ENCODE results near the gene FRMD8. TPM values are rescaled to one million over a fixed set of nuclear protein-coding genes. Genes with fewer than 3 reads are reported as not detected.

Gene FRMD8
- total RNA-seq, 1 experiment from 2014 or later = 22.7 TPM

DNA sequence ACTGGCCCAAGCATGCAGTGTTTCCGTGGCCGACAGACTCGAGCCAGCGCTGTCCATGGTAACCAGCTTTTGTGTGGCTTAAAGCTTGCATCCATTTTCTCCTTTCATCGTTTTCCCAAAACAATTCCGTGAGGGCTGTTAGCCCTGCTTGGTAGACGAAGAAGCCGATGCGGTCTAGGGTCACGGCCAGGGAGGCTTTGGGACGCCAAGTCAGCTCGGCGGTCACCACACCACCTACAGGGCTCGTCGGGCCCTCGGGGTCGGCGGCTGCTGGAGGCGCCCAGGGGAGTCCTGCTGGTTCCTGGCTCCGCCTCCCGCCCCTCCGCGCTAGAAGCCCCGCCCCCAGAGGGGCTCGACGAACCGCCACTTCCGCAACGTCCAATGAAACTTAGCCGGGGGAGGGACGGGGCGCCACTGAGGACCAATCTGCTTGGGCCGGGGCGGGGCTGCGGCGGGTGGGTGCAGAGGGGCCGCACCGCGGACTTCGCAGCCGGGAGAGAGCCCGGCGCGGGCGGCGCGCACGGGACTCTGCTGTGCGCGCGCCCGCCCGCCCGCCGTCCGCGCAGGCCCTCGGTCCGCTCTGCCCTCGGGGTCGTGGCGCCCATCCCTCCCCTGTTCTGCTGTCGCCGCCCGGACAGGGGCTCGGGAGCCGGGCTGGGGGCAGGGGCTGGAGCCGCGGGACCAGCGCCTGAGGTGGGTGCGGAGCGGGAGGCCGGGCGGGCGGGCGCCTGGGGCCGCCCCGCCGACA is 32.0 kb upstream of the FRMD8 start, which contains the start of gene TIGD3:
Gene TIGD3, plus strand, starts transcription at position 487 of the 748 bp plus-strand sequence. CDS start 1,058 bp downstream, outside the sequence.
- no CpG with 5 or more reads among the region's 79 CpGs for WGBS (ENCODE audit: extremely low coverage, insufficient read length, low lambda C conversion rate)
- Histone ChIP-seq H3K27me3 (ENCODE audit: insufficient read depth, low read length) (peaks cover 2% of the 10 kb centered on the region; the same call in 1 of the 2 replicates), H3K56ac (ENCODE audit: insufficient read length, low read depth, low read length) (no peak within 1 kb of the TSS), H2BK120ac (ENCODE audit: low read depth, low read length, poor library complexity, severe bottlenecking) (no peak within 1 kb of the TSS), H4K20me1 (ENCODE audit: control insufficient read depth, insufficient read depth, insufficient read length) (no peaks in the 10 kb centered on the region), H3K14ac (ENCODE audit: insufficient read depth, low read length) (no peak within 1 kb of the TSS), H3K9me3 (ENCODE audit: control insufficient read depth, low read depth, low read length) (no peaks in the 10 kb centered on the region), H3K9ac (ENCODE audit: extremely low read depth, insufficient read length, low read length) (peak within 1 kb of the TSS; percentile 42), H4K5ac (ENCODE audit: insufficient read length, low read depth, low read length) (no peak within 1 kb of the TSS), H3K4me2 (ENCODE audit: insufficient read depth, insufficient read length, low read length) (peak within 1 kb of the TSS; percentile 80), H2BK5ac (ENCODE audit: insufficient read length, low read length) (no peak within 1 kb of the TSS), H2BK12ac (ENCODE audit: insufficient read length, low read depth, low read length) (no peak within 1 kb of the TSS), H2BK20ac (ENCODE audit: low read depth, low read length, poor library complexity, severe bottlenecking) (no peak within 1 kb of the TSS), H3K23ac (ENCODE audit: insufficient read length, low read depth, low read length) (no peak within 1 kb of the TSS), H3K18ac (ENCODE audit: insufficient read length, low read depth, low read length) (no peak within 1 kb of the TSS), H3K23me2 (ENCODE audit: insufficient read length, low read depth, low read length, poor library complexity, severe bottlenecking) (peaks cover 18% of the 10 kb centered on the region), H4K8ac (replicated peaks; ENCODE audit: insufficient read length, low read depth, low read length) (no peak within 1 kb of the TSS), H3K27ac (ENCODE audit: insufficient read length, low read depth, low read length) (no peak within 1 kb of the TSS), H2AFZ (ENCODE audit: low read length) (no peak within 1 kb of the TSS), H3K79me1 (ENCODE audit: insufficient read depth, low read depth, low read length, poor library complexity, severe bottlenecking) (no peaks in the 10 kb centered on the region), H3K79me2 (ENCODE audit: insufficient read depth, low read length) (no peaks in the 10 kb centered on the region), H3K4ac (ENCODE audit: low read depth, low read length) (no peak within 1 kb of the TSS), H3T11ph (ENCODE audit: low read length) (no peak within 1 kb of the TSS), H2AK5ac (ENCODE audit: insufficient read length, low read length) (no peak within 1 kb of the TSS), H4K91ac (ENCODE audit: insufficient read length, low read depth, low read length) (no peak within 1 kb of the TSS), H3K4me1 (ENCODE audit: insufficient read depth, low read length) (no peaks in the 10 kb centered on the region), H2BK15ac (ENCODE audit: low read depth, low read length) (no peak within 1 kb of the TSS)
- peak; percentile 97 for DNase-seq
- Mint-ChIP-seq H3K27ac (peak within 1 kb of the TSS in 1 of 3 experiments; percentile 54; a peak in 4 of 7 replicates), H3K36me3 (ENCODE audit: insufficient read depth in 1 of 3, low read depth in 3 of 3) (peaks cover 5 to 32% (median 26%) of the 10 kb centered on the region in 3 experiments; a peak in 6 of 7 replicates), H3K27me3 (ENCODE audit: low read depth) (peaks cover 31% of the 10 kb centered on the region), H3K9me3 (no peaks in the 10 kb centered on the region; a peak in 1 of 5 replicates), H3K4me1 (peaks cover 10 to 12% of the 10 kb centered on the region in 2 experiments), H3K4me3 (peak within 1 kb of the TSS; percentile 82 to 94)
- TF ChIP-seq, protein P1, sequence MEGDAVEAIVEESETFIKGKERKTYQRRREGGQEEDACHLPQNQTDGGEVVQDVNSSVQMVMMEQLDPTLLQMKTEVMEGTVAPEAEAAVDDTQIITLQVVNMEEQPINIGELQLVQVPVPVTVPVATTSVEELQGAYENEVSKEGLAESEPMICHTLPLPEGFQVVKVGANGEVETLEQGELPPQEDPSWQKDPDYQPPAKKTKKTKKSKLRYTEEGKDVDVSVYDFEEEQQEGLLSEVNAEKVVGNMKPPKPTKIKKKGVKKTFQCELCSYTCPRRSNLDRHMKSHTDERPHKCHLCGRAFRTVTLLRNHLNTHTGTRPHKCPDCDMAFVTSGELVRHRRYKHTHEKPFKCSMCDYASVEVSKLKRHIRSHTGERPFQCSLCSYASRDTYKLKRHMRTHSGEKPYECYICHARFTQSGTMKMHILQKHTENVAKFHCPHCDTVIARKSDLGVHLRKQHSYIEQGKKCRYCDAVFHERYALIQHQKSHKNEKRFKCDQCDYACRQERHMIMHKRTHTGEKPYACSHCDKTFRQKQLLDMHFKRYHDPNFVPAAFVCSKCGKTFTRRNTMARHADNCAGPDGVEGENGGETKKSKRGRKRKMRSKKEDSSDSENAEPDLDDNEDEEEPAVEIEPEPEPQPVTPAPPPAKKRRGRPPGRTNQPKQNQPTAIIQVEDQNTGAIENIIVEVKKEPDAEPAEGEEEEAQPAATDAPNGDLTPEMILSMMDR (conservative IDR thresholded peaks at IDR 0.05) = no peak

Measured in H9 (cell line).